HepG2 (cell line): ENCODE results near the gene STYX. TPM values are rescaled to one million over a fixed set of nuclear protein-coding genes. Genes with fewer than 3 reads are reported as not detected.

ENCODE experiments used
- ARNTL ChIP-seq: sonication (generic); formaldehyde crosslinking; IDR thresholded peaks from 2 replicates; pipeline ENCODE4 v1.4.0; 2020; ENCODE audit warnings: mild to moderate bottlenecking, missing genetic modification reagents
- ASH2L ChIP-seq: fragments of 300-600, 200-600 bp; sonication (generic); IDR thresholded peaks from 2 replicates; pipeline ENCODE4 v1.7.0; 2017; ENCODE audit warnings: low read depth, mild to moderate bottlenecking, moderate library complexity, mixed read lengths, low read length; ENCODE audit not compliant: insufficient read length
- BRD4 ChIP-seq: sonication (generic); formaldehyde crosslinking; IDR thresholded peaks from 2 replicates; pipeline ENCODE4 v1.4.0; 2020; ENCODE audit warnings: missing genetic modification reagents
- HDAC2 ChIP-seq: sonication (generic); formaldehyde crosslinking; IDR thresholded peaks from 2 replicates; pipeline ENCODE4 v1.4.0; 2020; ENCODE audit warnings: missing genetic modification reagents
- HIVEP1 ChIP-seq: sonication (generic); formaldehyde crosslinking; IDR thresholded peaks from 2 replicates; pipeline ENCODE4 v1.4.0; 2020; ENCODE audit warnings: mild to moderate bottlenecking, missing genetic modification reagents
- HOXA3 ChIP-seq: sonication (generic); formaldehyde crosslinking; IDR thresholded peaks from 2 replicates; pipeline ENCODE4 v1.5.0; 2020; ENCODE audit warnings: missing genetic modification reagents
- NR2C2 ChIP-seq: sonication (generic); formaldehyde crosslinking; IDR thresholded peaks from 2 replicates; pipeline ENCODE4 v1.4.0; 2020; ENCODE audit warnings: missing genetic modification reagents, mild to moderate bottlenecking, moderate library complexity, borderline replicate concordance
- RXRA ChIP-seq: sonication (generic); formaldehyde crosslinking; IDR thresholded peaks from 2 replicates; pipeline ENCODE4 v1.5.1; 2020; ENCODE audit warnings: missing genetic modification reagents
- TERF1 ChIP-seq: sonication (generic); formaldehyde crosslinking; IDR thresholded peaks from 2 replicates; pipeline ENCODE4 v1.8.0; 2022; ENCODE audit warnings: mild to moderate bottlenecking, missing genetic modification reagents, moderate library complexity
- ZNF331 ChIP-seq: sonication (generic); formaldehyde crosslinking; IDR thresholded peaks from 2 replicates; pipeline ENCODE4 v1.4.0; 2020; ENCODE audit warnings: missing genetic modification reagents
- ZNF367 ChIP-seq: sonication (generic); formaldehyde crosslinking; IDR thresholded peaks from 2 replicates; pipeline ENCODE4 v1.4.0; 2020; ENCODE audit warnings: missing genetic modification reagents, borderline replicate concordance
- ZNF558 ChIP-seq: sonication (generic); formaldehyde crosslinking; IDR thresholded peaks from 2 replicates; pipeline ENCODE4 v1.9.0; 2022; ENCODE audit warnings: mild to moderate bottlenecking, missing genetic modification reagents, borderline replicate concordance
- ZNF788 ChIP-seq: sonication (generic); formaldehyde crosslinking; IDR thresholded peaks from 2 replicates; pipeline ENCODE4 v1.5.0; 2020; ENCODE audit warnings: mild to moderate bottlenecking, missing genetic modification reagents, borderline replicate concordance
- ZNF790 ChIP-seq: sonication (generic); formaldehyde crosslinking; IDR thresholded peaks from 2 replicates; pipeline ENCODE4 v1.8.0; 2022; ENCODE audit warnings: missing genetic modification reagents, mild to moderate bottlenecking, borderline replicate concordance
- ZNF878 ChIP-seq: sonication (generic); formaldehyde crosslinking; IDR thresholded peaks from 2 replicates; pipeline ENCODE4 v1.8.1; 2023; ENCODE audit warnings: mild to moderate bottlenecking, missing genetic modification reagents, moderate library complexity
- ZSCAN21 ChIP-seq: sonication (generic); formaldehyde crosslinking; IDR thresholded peaks from 2 replicates; pipeline ENCODE4 v1.8.0; 2022; ENCODE audit warnings: mild to moderate bottlenecking, missing genetic modification reagents, moderate library complexity, borderline replicate concordance
- polyA plus RNA-seq, 8 experiments: library from polyadenylated mRNA; depleted of rRNA in 3 of 8; stranded (reverse) in 7 of 8; unstranded in 1 of 8; fragments of >200 nt; fragmentation: Illumina TruSeq in 4 of 8; extraction: Trizol in 4 of 8; gene quantifications; 2 replicates each; pipeline versions ENCODE4 v1.2.1 to v1.2.3, GENCODE V29; 2011 to 2016; ENCODE audit warnings: low read depth in 4 of 8, missing spikeins in 1 of 8, mixed read lengths in 1 of 8; ENCODE audit not compliant: insufficient read depth in 1 of 8
- total RNA-seq, 5 experiments: library from RNA; depleted of rRNA; stranded (reverse); fragments of >200 nt; fragmentation: Illumina TruSeq; extraction: Trizol; gene quantifications; 2 replicates each; pipeline ENCODE4 v1.2.3, GENCODE V29; 2016; ENCODE audit warnings: low read depth in 1 of 5
- TF ChIP-seq, protein P1 (sequence below): sonication (generic); formaldehyde crosslinking; IDR thresholded peaks from 2 replicates; pipeline ENCODE4 v1.4.0; 2020; ENCODE audit warnings: missing genetic modification reagents, borderline replicate concordance
- TF ChIP-seq, protein P2 (sequence below): sonication (generic); formaldehyde crosslinking; IDR thresholded peaks from 2 replicates; pipeline ENCODE4 v1.5.0; 2020; ENCODE audit warnings: mild to moderate bottlenecking, missing genetic modification reagents
- TF ChIP-seq, protein P3 (sequence below): sonication (generic); formaldehyde crosslinking; IDR thresholded peaks from 2 replicates; pipeline ENCODE4 v1.4.0; 2020; ENCODE audit warnings: mild to moderate bottlenecking, missing genetic modification reagents

The STYX gene
- total and polyA plus RNA-seq, 2 of the 13 experiments (the other 11 are each of a cell fraction or from before 2014, with no cell fraction given) = 6.6 to 10.9 TPM

GRCh38 chr14:52730709-52731111 lies 744 bp downstream of the STYX start (continued):
- TF ChIP-seq, protein P1, sequence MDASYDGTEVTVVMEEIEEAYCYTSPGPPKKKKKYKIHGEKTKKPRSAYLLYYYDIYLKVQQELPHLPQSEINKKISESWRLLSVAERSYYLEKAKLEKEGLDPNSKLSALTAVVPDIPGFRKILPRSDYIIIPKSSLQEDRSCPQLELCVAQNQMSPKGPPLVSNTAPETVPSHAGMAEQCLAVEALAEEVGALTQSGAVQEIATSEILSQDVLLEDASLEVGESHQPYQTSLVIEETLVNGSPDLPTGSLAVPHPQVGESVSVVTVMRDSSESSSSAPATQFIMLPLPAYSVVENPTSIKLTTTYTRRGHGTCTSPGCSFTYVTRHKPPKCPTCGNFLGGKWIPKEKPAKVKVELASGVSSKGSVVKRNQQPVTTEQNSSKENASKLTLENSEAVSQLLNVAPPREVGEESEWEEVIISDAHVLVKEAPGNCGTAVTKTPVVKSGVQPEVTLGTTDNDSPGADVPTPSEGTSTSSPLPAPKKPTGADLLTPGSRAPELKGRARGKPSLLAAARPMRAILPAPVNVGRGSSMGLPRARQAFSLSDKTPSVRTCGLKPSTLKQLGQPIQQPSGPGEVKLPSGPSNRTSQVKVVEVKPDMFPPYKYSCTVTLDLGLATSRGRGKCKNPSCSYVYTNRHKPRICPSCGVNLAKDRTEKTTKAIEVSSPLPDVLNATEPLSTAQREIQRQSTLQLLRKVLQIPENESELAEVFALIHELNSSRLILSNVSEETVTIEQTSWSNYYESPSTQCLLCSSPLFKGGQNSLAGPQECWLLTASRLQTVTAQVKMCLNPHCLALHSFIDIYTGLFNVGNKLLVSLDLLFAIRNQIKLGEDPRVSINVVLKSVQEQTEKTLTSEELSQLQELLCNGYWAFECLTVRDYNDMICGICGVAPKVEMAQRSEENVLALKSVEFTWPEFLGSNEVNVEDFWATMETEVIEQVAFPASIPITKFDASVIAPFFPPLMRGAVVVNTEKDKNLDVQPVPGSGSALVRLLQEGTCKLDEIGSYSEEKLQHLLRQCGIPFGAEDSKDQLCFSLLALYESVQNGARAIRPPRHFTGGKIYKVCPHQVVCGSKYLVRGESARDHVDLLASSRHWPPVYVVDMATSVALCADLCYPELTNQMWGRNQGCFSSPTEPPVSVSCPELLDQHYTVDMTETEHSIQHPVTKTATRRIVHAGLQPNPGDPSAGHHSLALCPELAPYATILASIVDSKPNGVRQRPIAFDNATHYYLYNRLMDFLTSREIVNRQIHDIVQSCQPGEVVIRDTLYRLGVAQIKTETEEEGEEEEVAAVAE (CRISPR knock-in tag) = no peak
- TF ChIP-seq TERF1 (CRISPR knock-in tag) (no peak), HOXA3 (CRISPR knock-in tag) (no peak), BRD4 (CRISPR knock-in tag) (no peak), ZNF558 (0 out of 2 replicates have a peak, but pooled peaks have one; percentile 20), ZNF367 (CRISPR knock-in tag) (no peak), ZNF331 (CRISPR knock-in tag) (no peak), RXRA (CRISPR knock-in tag) (no peak), NR2C2 (CRISPR knock-in tag) (no peak), ZNF878 (CRISPR knock-in tag) (no peak), ZNF790 (0 out of 2 replicates have a peak, but pooled peaks have one; percentile 46), HIVEP1 (CRISPR knock-in tag) (no peak), HDAC2 (no peak), ZNF788 (no peak), ZSCAN21 (no peak), ASH2L (peak; percentile 10), ARNTL (peak; percentile 3; the same call in 1 of the 2 replicates)
- TF ChIP-seq, protein P2, sequence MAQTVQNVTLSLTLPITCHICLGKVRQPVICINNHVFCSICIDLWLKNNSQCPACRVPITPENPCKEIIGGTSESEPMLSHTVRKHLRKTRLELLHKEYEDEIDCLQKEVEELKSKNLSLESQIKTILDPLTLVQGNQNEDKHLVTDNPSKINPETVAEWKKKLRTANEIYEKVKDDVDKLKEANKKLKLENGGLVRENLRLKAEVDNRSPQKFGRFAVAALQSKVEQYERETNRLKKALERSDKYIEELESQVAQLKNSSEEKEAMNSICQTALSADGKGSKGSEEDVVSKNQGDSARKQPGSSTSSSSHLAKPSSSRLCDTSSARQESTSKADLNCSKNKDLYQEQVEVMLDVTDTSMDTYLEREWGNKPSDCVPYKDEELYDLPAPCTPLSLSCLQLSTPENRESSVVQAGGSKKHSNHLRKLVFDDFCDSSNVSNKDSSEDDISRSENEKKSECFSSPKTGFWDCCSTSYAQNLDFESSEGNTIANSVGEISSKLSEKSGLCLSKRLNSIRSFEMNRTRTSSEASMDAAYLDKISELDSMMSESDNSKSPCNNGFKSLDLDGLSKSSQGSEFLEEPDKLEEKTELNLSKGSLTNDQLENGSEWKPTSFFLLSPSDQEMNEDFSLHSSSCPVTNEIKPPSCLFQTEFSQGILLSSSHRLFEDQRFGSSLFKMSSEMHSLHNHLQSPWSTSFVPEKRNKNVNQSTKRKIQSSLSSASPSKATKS (CRISPR knock-in tag) = no peak
- TF ChIP-seq, protein P3, sequence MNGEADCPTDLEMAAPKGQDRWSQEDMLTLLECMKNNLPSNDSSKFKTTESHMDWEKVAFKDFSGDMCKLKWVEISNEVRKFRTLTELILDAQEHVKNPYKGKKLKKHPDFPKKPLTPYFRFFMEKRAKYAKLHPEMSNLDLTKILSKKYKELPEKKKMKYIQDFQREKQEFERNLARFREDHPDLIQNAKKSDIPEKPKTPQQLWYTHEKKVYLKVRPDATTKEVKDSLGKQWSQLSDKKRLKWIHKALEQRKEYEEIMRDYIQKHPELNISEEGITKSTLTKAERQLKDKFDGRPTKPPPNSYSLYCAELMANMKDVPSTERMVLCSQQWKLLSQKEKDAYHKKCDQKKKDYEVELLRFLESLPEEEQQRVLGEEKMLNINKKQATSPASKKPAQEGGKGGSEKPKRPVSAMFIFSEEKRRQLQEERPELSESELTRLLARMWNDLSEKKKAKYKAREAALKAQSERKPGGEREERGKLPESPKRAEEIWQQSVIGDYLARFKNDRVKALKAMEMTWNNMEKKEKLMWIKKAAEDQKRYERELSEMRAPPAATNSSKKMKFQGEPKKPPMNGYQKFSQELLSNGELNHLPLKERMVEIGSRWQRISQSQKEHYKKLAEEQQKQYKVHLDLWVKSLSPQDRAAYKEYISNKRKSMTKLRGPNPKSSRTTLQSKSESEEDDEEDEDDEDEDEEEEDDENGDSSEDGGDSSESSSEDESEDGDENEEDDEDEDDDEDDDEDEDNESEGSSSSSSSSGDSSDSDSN (CRISPR knock-in tag) = no peak
